ENCODE results near the gene DENND1A. TPM values are rescaled to one million over a fixed set of nuclear protein-coding genes. Genes with fewer than 3 reads are reported as not detected.
A peak's percentile ranks its signal among the peaks of the same experiment; 100 is the strongest.
"Not testable (repeated sequence)": the region's sequence is repeated elsewhere in the genome, so short reads cannot be mapped to it uniquely, and the experiment has no call there.

The DENND1A gene
- total RNA-seq, 2 experiments from 2014 or later, result 12.2 to 14.5 TPM

DNA sequence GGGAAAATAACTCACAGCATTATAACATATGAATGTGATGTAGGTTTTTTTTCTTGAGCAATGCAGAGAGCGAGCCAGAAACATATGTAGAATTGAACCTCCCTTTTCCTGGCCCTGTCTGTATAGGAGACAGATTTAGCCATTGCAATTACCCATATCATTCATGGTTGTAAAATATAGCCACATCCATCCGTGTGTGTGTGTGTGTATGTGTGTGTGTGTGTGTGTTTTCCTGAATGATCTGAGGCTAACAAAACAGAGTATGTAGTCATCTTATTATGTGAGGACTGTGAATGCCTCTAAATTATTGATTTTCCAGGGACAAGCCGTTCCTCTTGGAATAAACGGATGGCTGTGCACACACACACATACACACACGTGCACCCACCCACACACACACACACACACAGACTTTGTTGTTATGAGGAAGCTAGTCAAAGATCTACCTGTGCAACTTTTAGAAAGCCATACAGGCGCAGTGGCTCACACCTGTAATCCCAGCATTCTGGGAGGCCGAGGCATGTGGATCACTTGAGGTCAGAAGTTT, 11.7 kb upstream of the DENND1A start:
- no peaks in the 10 kb centered on the region for H3K36me3 Mint-ChIP-seq
- DNase-seq, result no peak
- no peak overlapping the region for H3K4me3 Mint-ChIP-seq

DNA sequence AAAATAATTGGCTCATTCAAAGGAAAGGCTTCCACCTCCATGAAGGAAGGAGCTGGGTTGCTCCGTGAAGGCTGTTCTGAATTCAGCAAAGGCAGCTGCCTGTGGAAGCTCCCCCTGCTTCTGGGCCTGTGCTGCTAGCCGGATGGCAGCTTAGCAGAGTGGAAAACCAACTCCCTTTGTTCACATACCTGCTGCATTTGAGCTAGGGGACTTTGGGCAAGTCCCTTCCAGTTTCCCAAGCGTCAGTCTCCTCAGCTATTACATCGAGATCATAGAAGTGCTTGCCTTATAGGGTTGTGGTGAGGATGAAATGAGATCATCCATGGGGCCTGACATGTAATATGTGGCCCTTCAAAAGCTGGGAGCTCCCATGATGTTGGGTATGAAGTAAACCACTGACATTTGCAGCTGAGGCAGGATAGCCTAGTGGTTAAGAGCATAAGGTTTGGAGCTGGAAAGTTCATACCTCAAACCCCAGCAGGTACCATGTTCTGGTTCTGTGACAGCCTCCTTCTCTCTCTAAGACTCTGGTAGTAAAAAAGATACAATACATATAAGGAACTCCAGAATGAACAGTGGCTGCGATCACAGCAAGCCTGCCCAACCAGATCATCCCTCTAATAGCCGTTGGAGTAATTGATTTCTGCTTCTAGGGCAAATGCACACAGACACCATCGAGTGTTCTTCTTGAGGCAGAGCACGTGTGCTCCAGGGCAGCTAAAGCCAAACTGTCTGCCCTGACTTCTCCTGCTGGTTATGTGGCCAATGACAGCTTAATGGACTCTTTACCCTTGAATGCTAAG, 11.0 kb upstream of the DENND1A start:
- Mint-ChIP-seq H3K36me3 (no peaks in the 10 kb centered on the region), H3K27me3 (peaks cover 16% of the 10 kb centered on the region), H3K9me3 (ENCODE audit: low read depth) (no peaks in the 10 kb centered on the region), H3K4me3 (no peak overlapping the region), H3K27ac (no peak overlapping the region), H3K4me1 (no peaks in the 10 kb centered on the region)
- ATAC-seq, result no peak
- CTCF ChIA-PET, result no interaction called here
- no peak for DNase-seq

More for the DNA sequence above, 11.7 kb upstream of the DENND1A start:
- no peak overlapping the region for H3K27ac Mint-ChIP-seq
- CTCF ChIA-PET, result no interaction called here
- no peak for ATAC-seq
- H3K27me3 Mint-ChIP-seq, result peaks cover 10% of the 10 kb centered on the region
- H3K9me3 Mint-ChIP-seq (ENCODE audit: low read depth), result no peaks in the 10 kb centered on the region
- no peaks in the 10 kb centered on the region for H3K4me1 Mint-ChIP-seq

DNA sequence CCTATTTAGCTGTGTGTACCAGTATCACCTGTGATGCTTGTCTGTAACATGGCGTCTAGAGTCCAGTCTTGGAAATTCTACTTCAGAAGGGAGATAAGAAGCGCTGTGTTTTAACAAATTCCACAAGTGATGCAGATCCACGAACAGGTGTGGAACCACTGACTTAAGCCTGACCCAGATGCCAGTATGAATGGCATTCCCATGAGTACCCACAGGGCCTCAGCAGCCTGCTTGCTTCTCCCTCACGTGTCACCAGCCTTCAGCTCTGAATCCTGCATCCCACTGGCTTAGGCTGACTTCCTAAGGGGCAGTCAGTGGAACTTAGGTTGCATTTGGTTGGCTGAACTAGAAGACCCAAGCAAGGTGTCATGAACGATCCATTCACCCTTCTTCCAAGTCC, 8.5 kb upstream of the DENND1A start:
- Mint-ChIP-seq H3K4me3 (no peak overlapping the region), H3K36me3 (no peaks in the 10 kb centered on the region), H3K9me3 (ENCODE audit: low read depth) (no peaks in the 10 kb centered on the region), H3K27ac (no peak overlapping the region), H3K27me3 (peaks cover 37% of the 10 kb centered on the region), H3K4me1 (no peaks in the 10 kb centered on the region)
- DNase-seq (no peak), ATAC-seq (no peak)
- CTCF ChIA-PET, result no interaction called here

DNA sequence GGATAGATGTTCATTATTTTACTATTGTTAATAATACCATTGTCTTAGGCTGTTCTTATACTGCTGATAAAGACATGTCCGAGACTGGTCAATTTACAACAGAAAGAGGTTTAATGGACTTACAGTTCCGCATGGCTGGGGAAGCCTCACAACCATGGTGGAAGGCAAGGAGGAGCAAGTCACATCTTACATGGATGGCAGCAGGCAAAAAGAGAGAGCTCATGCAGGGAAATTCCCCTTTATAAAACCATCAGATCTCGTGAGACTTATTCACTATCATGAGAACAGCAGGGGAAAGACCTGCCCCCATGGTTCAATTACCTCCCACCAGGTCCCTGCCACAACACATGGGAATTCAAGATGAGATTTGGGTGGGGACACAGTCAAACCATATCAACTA, 6.6 kb upstream of the DENND1A start:
- ATAC-seq; DNase-seq; H3K4me3 Mint-ChIP-seq; H3K27ac Mint-ChIP-seq; H3K4me1 Mint-ChIP-seq; H3K36me3 Mint-ChIP-seq; H3K9me3 Mint-ChIP-seq (ENCODE audit: low read depth); CTCF ChIA-PET: not testable (repeated sequence)
- H3K27me3 Mint-ChIP-seq, result peaks cover 41% of the 10 kb centered on the region

DNA sequence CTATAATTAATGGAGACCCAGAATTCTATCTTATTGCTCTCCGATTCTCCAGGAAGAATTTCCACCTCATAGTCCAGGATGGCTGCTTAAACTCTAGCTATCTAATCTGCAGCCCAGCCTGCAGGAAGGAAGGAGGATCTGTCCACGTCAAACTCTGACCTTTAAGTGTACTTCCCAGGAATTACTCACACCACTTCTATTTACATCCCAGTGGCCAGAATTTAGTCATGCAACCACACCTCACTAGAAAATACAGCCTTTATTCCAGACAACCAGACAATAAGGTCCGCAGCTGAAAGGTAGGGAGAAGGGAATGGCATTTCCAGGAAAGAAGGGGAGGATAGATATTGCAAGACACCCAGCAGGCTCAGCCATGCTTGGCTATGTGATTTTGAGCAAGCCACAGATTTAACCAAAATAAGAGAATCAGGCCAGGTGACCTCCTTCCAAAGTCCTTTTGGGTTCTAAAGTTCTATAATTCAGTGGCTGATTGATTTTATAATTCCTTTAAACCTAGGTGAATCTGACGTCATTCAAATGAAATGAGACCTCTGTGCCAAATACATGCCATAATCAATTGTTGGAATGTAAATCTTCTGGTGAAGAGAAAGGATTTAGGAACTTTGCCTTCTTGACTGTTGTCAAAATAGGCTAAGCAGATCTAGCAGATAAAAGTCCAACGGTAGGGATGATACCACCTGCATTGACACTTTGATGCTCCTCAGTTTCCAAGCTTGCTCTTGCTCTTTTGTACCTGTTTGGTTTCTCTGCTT, 3.7 kb upstream of the DENND1A start:
- DNase-seq (no peak), ATAC-seq (no peak)
- no peaks in the 10 kb centered on the region for H3K36me3 Mint-ChIP-seq
- no peak overlapping the region for H3K4me3 Mint-ChIP-seq
- CTCF ChIA-PET, result no interaction called here
- peaks cover 37% of the 10 kb centered on the region for H3K27me3 Mint-ChIP-seq
- H3K27ac Mint-ChIP-seq, result no peak overlapping the region
- H3K9me3 Mint-ChIP-seq (ENCODE audit: low read depth), result no peaks in the 10 kb centered on the region
- H3K4me1 Mint-ChIP-seq, result peaks cover 14% of the 10 kb centered on the region

DNA sequence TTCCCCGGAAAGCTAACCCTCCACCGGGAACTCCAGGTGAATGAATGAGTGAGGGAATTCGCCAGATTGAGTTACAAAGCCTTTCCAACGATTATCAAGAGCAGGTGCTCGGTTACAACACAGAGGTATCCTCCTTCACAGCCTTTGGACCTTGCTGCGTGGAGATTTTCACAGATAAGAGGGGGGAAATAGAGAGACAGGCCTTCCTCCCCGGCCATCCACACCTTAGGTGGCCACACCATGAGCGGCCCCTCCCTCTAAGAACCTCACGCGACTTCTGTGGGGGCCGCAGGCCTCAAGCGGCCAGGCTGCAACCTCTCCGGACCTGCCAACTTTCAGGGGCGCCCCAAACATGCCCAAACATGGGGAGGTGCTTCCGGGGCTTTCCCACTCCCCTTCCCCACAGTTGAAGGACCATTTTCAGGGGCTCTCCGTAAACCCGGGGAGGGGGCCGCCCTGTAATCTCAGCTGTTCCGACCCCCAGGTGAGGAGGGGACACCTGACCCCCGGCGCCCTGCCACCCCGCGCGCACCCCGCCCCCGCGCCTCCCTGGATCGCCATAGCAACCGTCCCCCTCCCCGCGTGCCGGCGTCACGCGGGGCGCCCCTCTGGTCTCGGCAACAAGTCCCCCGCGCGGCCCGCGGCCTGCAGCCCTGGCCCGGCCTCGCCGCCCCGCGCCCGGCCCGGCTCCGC, 603 bp downstream of the DENND1A start:
- Mint-ChIP-seq H3K4me1 (peaks cover 28% of the 10 kb centered on the region), H3K4me3 (peak overlapping the region; percentile 69), H3K36me3 (peaks cover 8% of the 10 kb centered on the region), H3K27ac (peak overlapping the region; percentile 31), H3K27me3 (peaks cover 11% of the 10 kb centered on the region), H3K9me3 (ENCODE audit: low read depth) (no peaks in the 10 kb centered on the region)
- CTCF ChIA-PET, result no interaction called here
- DNase-seq (peak; percentile 47), ATAC-seq (peak; percentile 4)

DNA sequence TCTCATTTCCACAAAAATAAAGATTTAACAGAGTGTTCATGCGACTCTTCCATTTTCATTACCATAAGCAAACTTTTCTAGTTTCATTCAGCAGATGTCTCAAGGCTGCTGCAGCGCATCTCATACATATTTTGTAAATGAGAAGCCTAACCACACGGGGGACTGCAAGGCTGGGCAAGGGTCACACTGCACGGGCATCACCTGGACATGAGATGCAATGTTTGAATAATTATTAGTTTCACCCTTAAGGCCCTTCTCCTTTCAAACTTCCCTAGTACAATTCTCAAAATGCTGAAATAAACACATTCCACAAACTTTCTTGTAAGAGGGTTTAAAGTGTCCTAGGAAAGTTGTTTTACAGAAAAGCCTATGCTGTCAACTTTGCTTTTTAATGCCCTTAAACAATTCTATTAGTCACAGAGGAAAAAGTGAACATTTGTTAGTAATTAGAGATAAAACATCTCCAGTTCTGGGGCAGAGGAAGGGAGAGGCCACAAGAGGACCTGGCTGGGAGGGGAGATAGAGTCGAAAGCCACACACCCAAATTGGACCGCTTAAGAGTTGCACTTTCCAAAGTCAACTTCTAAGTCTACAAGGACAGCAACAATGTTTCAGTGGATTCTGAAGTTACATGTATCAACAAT, 1.3 kb downstream of the DENND1A start:
- Mint-ChIP-seq H3K9me3 (ENCODE audit: low read depth) (peaks cover 3% of the 10 kb centered on the region), H3K27me3 (peaks cover 7% of the 10 kb centered on the region), H3K4me1 (peaks cover 28% of the 10 kb centered on the region), H3K4me3 (peak overlapping the region; percentile 69), H3K36me3 (peaks cover 10% of the 10 kb centered on the region), H3K27ac (peak overlapping the region; percentile 31)
- ATAC-seq, result no peak
- CTCF ChIA-PET, result no interaction called here
- DNase-seq, result no peak

DNA sequence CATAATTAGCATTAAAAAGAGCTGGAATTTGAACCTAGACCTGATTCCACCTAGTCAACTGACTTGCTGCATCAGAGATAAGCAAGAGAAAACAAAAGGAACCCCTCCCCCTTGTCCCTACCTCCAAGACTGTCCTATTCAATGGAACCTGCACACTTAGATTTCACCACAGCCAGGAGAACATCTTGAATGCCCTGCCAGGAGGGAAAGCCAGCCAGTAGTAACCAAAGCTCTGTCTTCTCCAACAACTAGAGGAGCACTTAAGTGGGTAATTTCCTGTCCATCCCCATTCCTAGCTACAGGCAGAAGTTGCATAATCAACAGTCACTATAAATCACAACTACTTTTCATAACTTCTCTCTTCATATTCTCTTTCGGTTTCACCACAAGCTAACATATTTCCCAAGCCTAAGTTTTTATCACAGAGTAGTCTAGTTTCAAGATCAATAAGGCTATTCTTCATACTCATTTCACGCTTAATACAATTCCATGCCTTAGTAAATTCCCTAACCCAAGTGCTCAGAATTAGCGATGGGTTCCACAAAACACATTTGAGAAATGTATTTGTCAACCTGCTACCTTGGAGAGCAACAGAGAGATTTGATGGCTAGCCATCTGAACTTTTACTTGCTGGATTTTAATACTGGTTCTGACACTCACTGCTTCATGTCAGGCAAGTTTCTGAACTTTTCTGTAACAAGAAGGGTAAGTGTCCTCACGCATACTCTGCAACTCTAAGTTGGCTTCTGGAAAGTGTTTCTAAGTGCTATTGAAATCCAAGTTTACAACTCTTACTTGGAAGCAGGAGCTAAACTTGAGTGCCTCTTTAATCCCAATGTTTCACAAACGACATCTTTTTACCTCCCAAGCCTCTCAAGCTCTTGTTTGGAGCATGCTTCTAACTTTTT, 2.0 kb downstream of the DENND1A start:
- CTCF ChIA-PET, result no interaction called here
- peaks cover 28% of the 10 kb centered on the region for H3K4me1 Mint-ChIP-seq
- no peak for DNase-seq

DNA sequence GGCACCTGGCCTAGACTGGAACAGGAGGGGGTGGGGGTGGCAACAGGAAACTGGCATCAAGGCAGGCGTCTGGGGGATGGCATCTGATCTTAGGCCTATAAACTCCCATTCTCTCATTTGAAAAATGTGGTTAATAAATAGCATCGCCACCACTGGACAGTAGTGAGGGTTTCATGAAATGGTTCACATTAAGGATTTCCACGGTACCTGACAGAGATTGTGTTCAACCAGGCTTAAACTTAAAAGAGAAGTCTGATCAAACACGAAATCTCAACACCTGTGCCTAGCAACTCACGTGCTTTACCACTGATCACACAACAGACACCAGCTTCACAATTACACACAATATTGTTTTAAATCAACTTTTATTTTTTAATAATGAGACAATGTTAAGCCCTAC, 3.0 kb downstream of the DENND1A start:
- H3K36me3 Mint-ChIP-seq, result peaks cover 10% of the 10 kb centered on the region
- DNase-seq, result no peak
- H3K4me3 Mint-ChIP-seq, result no peak overlapping the region
- peaks cover 3% of the 10 kb centered on the region for H3K9me3 Mint-ChIP-seq (ENCODE audit: low read depth)
- ATAC-seq, result no peak
- H3K27ac Mint-ChIP-seq, result no peak overlapping the region
- CTCF ChIA-PET, result no interaction called here
- H3K4me1 Mint-ChIP-seq, result peaks cover 28% of the 10 kb centered on the region
- H3K27me3 Mint-ChIP-seq, result peaks cover 2% of the 10 kb centered on the region

More for the DNA sequence above, 2.0 kb downstream of the DENND1A start:
- no peak for ATAC-seq
- H3K27me3 Mint-ChIP-seq, result peaks cover 3% of the 10 kb centered on the region
- peaks cover 10% of the 10 kb centered on the region for H3K36me3 Mint-ChIP-seq
- H3K4me3 Mint-ChIP-seq, result peak overlapping the region; percentile 69
- H3K9me3 Mint-ChIP-seq (ENCODE audit: low read depth), result peaks cover 3% of the 10 kb centered on the region
- no peak overlapping the region for H3K27ac Mint-ChIP-seq

DNA sequence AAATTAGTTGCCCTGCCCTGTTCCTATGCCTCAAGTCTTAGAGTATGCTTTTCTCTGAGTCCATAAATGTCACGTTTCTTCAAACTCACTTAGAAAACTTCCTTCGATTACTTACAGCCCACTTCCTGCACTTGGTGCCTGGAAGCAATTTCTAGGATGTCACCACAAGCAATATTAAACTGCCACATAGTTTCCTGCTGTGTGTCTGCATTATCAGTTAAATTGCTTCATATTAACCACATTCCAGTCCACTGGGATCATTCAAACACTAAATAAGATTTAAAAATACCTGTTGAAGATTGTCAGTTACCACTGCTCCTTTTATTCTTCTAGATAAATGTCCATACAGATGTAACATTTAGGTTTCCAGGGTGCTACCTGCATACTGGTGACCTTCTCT, 4.1 kb downstream of the DENND1A start:
- ATAC-seq, result no peak
- H3K4me3 Mint-ChIP-seq, result no peak overlapping the region
- H3K36me3 Mint-ChIP-seq, result peaks cover 10% of the 10 kb centered on the region
- peaks cover 3% of the 10 kb centered on the region for H3K9me3 Mint-ChIP-seq (ENCODE audit: low read depth)
- H3K4me1 Mint-ChIP-seq, result peaks cover 32% of the 10 kb centered on the region
- CTCF ChIA-PET, result no interaction called here
- no peak for DNase-seq
- H3K27me3 Mint-ChIP-seq, result no peaks in the 10 kb centered on the region
- no peak overlapping the region for H3K27ac Mint-ChIP-seq

DNA sequence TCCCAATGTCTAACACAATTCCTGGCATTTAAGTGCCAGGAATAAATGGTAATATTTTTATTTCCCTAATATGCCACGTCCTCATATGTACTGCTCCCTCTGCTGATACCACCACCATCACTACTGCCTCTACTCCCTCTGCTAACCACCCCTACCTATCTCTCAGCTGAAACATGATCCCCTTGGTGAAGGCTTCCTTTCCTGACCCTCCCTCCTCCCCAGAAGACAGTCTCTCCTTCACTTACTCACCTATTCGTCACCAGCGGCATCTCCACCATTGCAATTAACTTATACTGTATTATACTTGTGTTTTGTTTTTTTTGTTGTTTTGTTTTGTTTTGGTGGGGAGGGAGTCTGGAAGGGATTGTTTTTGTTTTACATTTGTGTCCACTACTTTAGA, 4.8 kb downstream of the DENND1A start:
- ATAC-seq (no peak), DNase-seq (no peak)
- peaks cover 25% of the 10 kb centered on the region for H3K4me1 Mint-ChIP-seq
- H3K4me3 Mint-ChIP-seq, result no peak overlapping the region
- H3K36me3 Mint-ChIP-seq, result peaks cover 11% of the 10 kb centered on the region
- H3K9me3 Mint-ChIP-seq (ENCODE audit: low read depth), result peaks cover 3% of the 10 kb centered on the region
- H3K27me3 Mint-ChIP-seq, result no peaks in the 10 kb centered on the region
- CTCF ChIA-PET, result no interaction called here
- H3K27ac Mint-ChIP-seq, result no peak overlapping the region

DNA sequence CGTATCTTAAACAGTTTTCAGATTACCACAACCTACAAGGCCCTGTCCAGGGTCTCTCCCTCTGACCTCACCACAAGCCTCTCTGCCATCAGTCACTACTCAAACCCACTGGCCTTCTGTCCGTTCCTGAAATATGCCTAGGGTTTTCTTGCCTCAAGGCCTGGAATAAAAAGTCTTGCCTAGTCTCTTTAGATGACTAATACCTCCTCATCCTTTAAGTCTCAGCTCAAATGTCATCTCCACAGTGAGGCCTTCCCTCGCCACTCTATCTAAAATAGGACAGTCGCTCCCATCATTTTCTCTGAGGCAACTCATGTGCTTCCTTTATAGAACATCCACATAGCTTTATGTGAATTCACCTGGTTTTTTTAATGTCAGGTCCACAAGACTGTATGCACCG, 5.2 kb downstream of the DENND1A start:
- Mint-ChIP-seq H3K27me3 (no peaks in the 10 kb centered on the region), H3K36me3 (peaks cover 11% of the 10 kb centered on the region), H3K4me3 (no peak overlapping the region), H3K4me1 (peaks cover 25% of the 10 kb centered on the region), H3K27ac (no peak overlapping the region), H3K9me3 (ENCODE audit: low read depth) (peaks cover 3% of the 10 kb centered on the region)
- ATAC-seq (no peak), DNase-seq (no peak)
- CTCF ChIA-PET, result no interaction called here
